PC-3 (cell line): Measurements from ENCODE around the gene CTXND2.

ENCODE experiments used
- CTCF ChIP-seq: fragments of 300-600 bp; sonication (generic); conservative IDR thresholded peaks from 2 replicates; pipeline ENCODE4 v1.5.1; 2017; ENCODE audit warnings: antibody characterized with exemption, low read depth, mild to moderate bottlenecking, low read length
- EZH2phosphoT487 ChIP-seq: fragments of 300-600 bp; sonication (generic); IDR thresholded peaks from 2 replicates; pipeline ENCODE4 v1.6.1; 2018; ENCODE audit warnings: mild to moderate bottlenecking, antibody characterized with exemption, low read length, borderline replicate concordance

GRCh38 chr1:150890033-150890416, 3.1 kb downstream of the CTXND2 start:
- TF ChIP-seq EZH2phosphoT487: no peak
- no peak for TF ChIP-seq CTCF
